CD4-positive, alpha-beta T cell treated with Interleukin-6 at 100 ng/mL for 8 hours (primary cell): Measurements from ENCODE around the gene VIL1.

Source experiments
- DNase-seq: peaks from one replicate; pipeline ENCODE4 v3.0.0-alpha.2; 2020; ENCODE audit warnings: mixed read lengths, low spot score

VIL1 gene

GRCh38 chr2:218406209-218406948, 12.5 kb upstream of the VIL1 start:
- DNase-seq: peak; percentile 94

- peak; percentile 74 for DNase-seq
These were observed 11.8 kb upstream of the VIL1 start for GRCh38 chr2:218406949-218407618.

GRCh38 chr2:218407717-218408116, 11.2 kb upstream of the VIL1 start:
- no peak for DNase-seq

- no peak for DNase-seq
These were observed 604 bp upstream of the VIL1 start for GRCh38 chr2:218418321-218418716.

- DNase-seq: no peak
These were observed 800 bp downstream of the VIL1 start for GRCh38 chr2:218419630-218420216.

- no peak for DNase-seq
These were observed 2.1 kb downstream of the VIL1 start for GRCh38 chr2:218421027-218421426.

GRCh38 chr2:218422403-218423086, 3.6 kb downstream of the VIL1 start:
- DNase-seq: no peak

GRCh38 chr2:218423584-218423983, 4.7 kb downstream of the VIL1 start:
- DNase-seq: no peak

- DNase-seq: no peak
These were observed 6.6 kb downstream of the VIL1 start for GRCh38 chr2:218425531-218425930.

- DNase-seq: no peak
These were observed 8.8 kb downstream of the VIL1 start for GRCh38 chr2:218427741-218428140.

- no peak for DNase-seq
These were observed 10.1 kb downstream of the VIL1 start for GRCh38 chr2:218428846-218429558.

- DNase-seq: no peak
These were observed 11.2 kb downstream of the VIL1 start for GRCh38 chr2:218429911-218430692.

- no peak for DNase-seq
These were observed 11.8 kb downstream of the VIL1 start for GRCh38 chr2:218430721-218431120.

GRCh38 chr2:218431878-218432277, 13.0 kb downstream of the VIL1 start:
- no peak for DNase-seq

GRCh38 chr2:218432676-218433365, 13.9 kb downstream of the VIL1 start:
- no peak for DNase-seq

GRCh38 chr2:218434456-218434855, 15.5 kb downstream of the VIL1 start:
- DNase-seq: no peak

GRCh38 chr2:218435003-218435982, 16.4 kb downstream of the VIL1 start:
- no peak for DNase-seq

- no peak for DNase-seq
These were observed 18.1 kb downstream of the VIL1 start for GRCh38 chr2:218436992-218437391.

- DNase-seq: no peak
These were observed 19.0 kb downstream of the VIL1 start for GRCh38 chr2:218437969-218438368.
